K562 (cell line): ENCODE measurements around the gene RGS3. TPM values are rescaled to one million over a fixed set of nuclear protein-coding genes. Genes with fewer than 3 reads are reported as not detected.

Experiments used
- ATAC-seq: fragments of 200-7000 bp; cut with Tn5 transposase; 3 replicates; pipeline ENCODE4 v1.9.1; 2020; ENCODE audit warnings: moderate library complexity
- BruUV-seq: library from RNA; stranded (reverse); fragments of 400-500 nt; replicated peaks from 2 replicates; lab custom pipeline; 2021; lab: Mats Ljungman, UMichigan
- CTCF ChIA-PET: fragments of 300-600 bp; formaldehyde crosslinking; extraction: SDS; loops from one replicate; lab custom pipeline; 2021; ENCODE audit warnings: low intra/inter-chr PET ratio; lab: Yijun Ruan, JAX
- POLR2A ChIA-PET: fragments of 300-600, 350-650 bp; sonication (Branson Sonifier 250); formaldehyde crosslinking; extraction: SDS; loops from one replicate; lab custom pipeline; 2021; ENCODE audit warnings: antibody characterized with exemption, inconsistent platforms; lab: Yijun Ruan, JAX
- DNase-seq, 4 experiments: peaks; one replicate each; pipeline versions ENCODE4 v3.0.0 to v3.0.0-alpha.2; 2011 to 2018; ENCODE audit warnings: low spot score in 3 of 4, mixed read lengths in 3 of 4; ENCODE audit errors: extremely low read depth in 1 of 4
- FAIRE-seq: peaks from 2 replicates; lab custom pipeline; 2011; peaks lifted over from hg19 to GRCh38; lab: Jason Lieb, UNC
- H2AFZ ChIP-seq: 2 replicates; pipeline ENCODE4 v1.6.0; 2011; ENCODE audit warnings: low read depth, low read length, control low read depth, inconsistent platforms
- H3K27ac ChIP-seq: fragments of 200-600 bp; 3 replicates; pipeline ENCODE4 v1.8.0; 2011; ENCODE audit warnings: low read depth, mild to moderate bottlenecking, control low read depth, inconsistent platforms, low read length, moderate library complexity, mixed read lengths; ENCODE audit errors: extremely low read depth
- H3K27me3 ChIP-seq, 2 experiments: fragments of 300-600 bp in 1 of 2; 2 replicates in 1 of 2; 3 replicates in 1 of 2; pipeline versions ENCODE4 v1.6.0 to v1.8.0; 2011; ENCODE audit warnings: inconsistent platforms in 2 of 2, low read length in 2 of 2, mild to moderate bottlenecking in 1 of 2, mixed read lengths in 1 of 2, moderate library complexity in 1 of 2; ENCODE audit not compliant: control insufficient read depth in 2 of 2, insufficient read depth in 2 of 2
- H3K36me3 ChIP-seq: fragments of 300-600 bp; 3 replicates; pipeline ENCODE4 v1.8.0; 2011; ENCODE audit warnings: mild to moderate bottlenecking, low read length, inconsistent platforms; ENCODE audit not compliant: control insufficient read depth, insufficient read depth
- H3K4me1 ChIP-seq, 2 experiments: fragments of 200-600 bp in 1 of 2; replicated peaks in 1 of 2; 2 replicates in 1 of 2; 3 replicates in 1 of 2; pipeline versions ENCODE4 v1.5.1 to v1.8.0; 2011; ENCODE audit warnings: inconsistent platforms in 2 of 2, low read length in 2 of 2, mild to moderate bottlenecking in 1 of 2, mixed read lengths in 1 of 2, moderate library complexity in 1 of 2; ENCODE audit not compliant: control insufficient read depth in 2 of 2, insufficient read depth in 2 of 2
- H3K4me2 ChIP-seq: 2 replicates; pipeline ENCODE4 v1.6.1; 2011; ENCODE audit warnings: low read length, control low read depth, inconsistent platforms, mixed read lengths; ENCODE audit not compliant: insufficient read depth
- H3K4me3 ChIP-seq: fragments of 200-600 bp; sonication (generic), shearing (Covaris generic); 2 replicates; pipeline ENCODE4 v1.5.1; 2016; ENCODE audit warnings: control low read depth, inconsistent platforms
- H3K79me2 ChIP-seq: fragments of 200-600 bp; 3 replicates; pipeline ENCODE4 v1.8.0; 2011; ENCODE audit warnings: low read length, inconsistent platforms; ENCODE audit not compliant: control insufficient read depth, insufficient read depth
- H3K9ac ChIP-seq, 2 experiments: 2 replicates each; pipeline versions ENCODE4 v1.6.0 to v1.6.1; 2011; ENCODE audit warnings: low read depth in 2 of 2, low read length in 2 of 2, control low read depth in 1 of 2, inconsistent platforms in 1 of 2, mild to moderate bottlenecking in 1 of 2, mixed read lengths in 1 of 2; ENCODE audit not compliant: insufficient read depth in 1 of 2
- H3K9me1 ChIP-seq: one replicate; pipeline ENCODE4 v1.6.0; 2011; ENCODE audit warnings: inconsistent platforms, mild to moderate bottlenecking, low read length, moderate library complexity; ENCODE audit not compliant: control insufficient read depth, insufficient read depth
- H3K9me3 ChIP-seq: replicated peaks from 2 replicates; pipeline ENCODE4 v1.5.1; 2011; ENCODE audit warnings: low read depth, low read length, inconsistent platforms; ENCODE audit not compliant: control insufficient read depth, insufficient read depth
- H4K20me1 ChIP-seq: replicated peaks from 2 replicates; pipeline ENCODE4 v1.6.1; 2011; ENCODE audit warnings: low read length, inconsistent platforms, mixed read lengths; ENCODE audit not compliant: control insufficient read depth, insufficient read depth
- RFX1 ChIP-seq: fragments of 450-650 bp; IDR thresholded peaks from 2 replicates; pipeline ENCODE4 v1.6.1; 2016; ENCODE audit warnings: mild to moderate bottlenecking, moderate library complexity
- WGBS: fragments of 100-300 bp; shearing (Covaris generic); methylation state at CpG from one replicate; pipeline ENCODE4 v1.1.6; 2016; ENCODE audit warnings: low coverage, mixed read lengths; ENCODE audit not compliant: insufficient coverage; ENCODE audit errors: missing lambda C conversion rate; 5-methylcytosine and 5-hydroxymethylcytosine counted together
- in situ Hi-C: fragments of 300-500 bp; cut with MboI; formaldehyde crosslinking; loops from 4 replicates; pipeline ENCODE4 v1.15.0; 2018; ENCODE audit warnings: inconsistent platforms, mixed read lengths
- intact Hi-C: fragments of 100-400 bp; cut with micrococcal nuclease; formaldehyde crosslinking; loops from 2 replicates; pipeline ENCODE4 v1.14.2; 2022
- polyA plus RNA-seq, 8 experiments: library from polyadenylated mRNA; depleted of rRNA in 4 of 8; stranded (reverse) in 5 of 8; unstranded in 3 of 8; fragments of >200 nt; fragmentation: Nextera tagmentation in 2 of 8; fragmentation: Illumina TruSeq in 1 of 8; extraction: Ambion mirVana in 2 of 8; extraction: Trizol in 1 of 8; gene quantifications; 2 replicates each; pipeline versions ENCODE4 v1.2.1 to v1.2.3, GENCODE V29; 2011 to 2014; ENCODE audit warnings: inconsistent platforms in 1 of 8, missing spikeins in 1 of 8
- total RNA-seq, 7 experiments: library from RNA; depleted of rRNA in 6 of 7; stranded (reverse); fragments of >200 nt in 6 of 7; fragmentation: Illumina TruSeq in 2 of 7; extraction: Trizol in 2 of 7; gene quantifications; 2 replicates each; pipeline versions ENCODE4 v1.2.1 to v1.2.3, GENCODE V29; 2011 to 2021; ENCODE audit warnings: low replicate concordance in 1 of 7
- TF ChIP-seq, protein P1 (sequence below): fragments of 450-650 bp; IDR thresholded peaks from 2 replicates; pipeline ENCODE4 v1.6.1; 2016; ENCODE audit warnings: mild to moderate bottlenecking

The RGS3 gene
- total and polyA plus RNA-seq, 9 of the 15 experiments (the other 6 are each of a cell fraction or from before 2014, with no cell fraction given) = 0.08 to 2.9 (median 0.95) TPM

DNA sequence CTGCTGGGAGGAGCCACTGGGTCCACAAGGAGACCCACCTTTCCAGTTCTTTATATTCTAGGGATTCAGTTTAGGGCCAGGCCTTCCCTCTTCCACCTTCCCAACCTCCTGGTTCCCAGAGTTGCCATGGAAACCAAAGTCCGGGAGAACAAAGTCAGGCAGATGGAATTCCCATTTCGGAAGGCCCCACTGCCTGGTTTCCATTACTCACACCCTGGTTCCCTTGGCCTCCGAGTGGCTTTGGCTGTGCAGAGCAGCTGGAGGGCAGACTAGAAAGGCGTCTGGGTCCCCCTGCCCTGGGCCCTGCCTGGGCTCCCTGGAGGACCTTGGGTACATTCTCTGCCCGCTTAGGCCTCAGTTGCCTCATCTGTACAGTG lies 136.1 kb downstream of the RGS3 start:
- Histone ChIP-seq H3K36me3 (no peaks in the 10 kb centered on the region), H3K4me3 (no peak overlapping the region), H3K9me3 (no peaks in the 10 kb centered on the region), H3K9ac (no peak overlapping the region), H3K9me1 (no peaks in the 10 kb centered on the region), H3K27ac (no peak overlapping the region), H3K4me2 (no peak overlapping the region), H3K4me1 (peaks cover 9 to 10% of the 10 kb centered on the region in 2 experiments), H2AFZ (no peak overlapping the region), H4K20me1 (peaks cover 3% of the 10 kb centered on the region), H3K79me2 (no peaks in the 10 kb centered on the region), H3K27me3 (peaks cover 0 to 17% of the 10 kb centered on the region in 2 experiments; a peak in 3 of 5 replicates)
- TF ChIP-seq RFX1 = peak; percentile 59
- TF ChIP-seq, protein P1, sequence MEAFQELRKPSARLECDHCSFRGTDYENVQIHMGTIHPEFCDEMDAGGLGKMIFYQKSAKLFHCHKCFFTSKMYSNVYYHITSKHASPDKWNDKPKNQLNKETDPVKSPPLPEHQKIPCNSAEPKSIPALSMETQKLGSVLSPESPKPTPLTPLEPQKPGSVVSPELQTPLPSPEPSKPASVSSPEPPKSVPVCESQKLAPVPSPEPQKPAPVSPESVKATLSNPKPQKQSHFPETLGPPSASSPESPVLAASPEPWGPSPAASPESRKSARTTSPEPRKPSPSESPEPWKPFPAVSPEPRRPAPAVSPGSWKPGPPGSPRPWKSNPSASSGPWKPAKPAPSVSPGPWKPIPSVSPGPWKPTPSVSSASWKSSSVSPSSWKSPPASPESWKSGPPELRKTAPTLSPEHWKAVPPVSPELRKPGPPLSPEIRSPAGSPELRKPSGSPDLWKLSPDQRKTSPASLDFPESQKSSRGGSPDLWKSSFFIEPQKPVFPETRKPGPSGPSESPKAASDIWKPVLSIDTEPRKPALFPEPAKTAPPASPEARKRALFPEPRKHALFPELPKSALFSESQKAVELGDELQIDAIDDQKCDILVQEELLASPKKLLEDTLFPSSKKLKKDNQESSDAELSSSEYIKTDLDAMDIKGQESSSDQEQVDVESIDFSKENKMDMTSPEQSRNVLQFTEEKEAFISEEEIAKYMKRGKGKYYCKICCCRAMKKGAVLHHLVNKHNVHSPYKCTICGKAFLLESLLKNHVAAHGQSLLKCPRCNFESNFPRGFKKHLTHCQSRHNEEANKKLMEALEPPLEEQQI = no peak
- no peak for DNase-seq
- in situ Hi-C loops = loop anchor here (5.0 kb wide), 1 partner anchor 58 kb away; no protein-coding TSS in a partner anchor
- CTCF ChIA-PET = interaction anchor here (1.0 kb wide), 1 partner anchor 56 kb away, joined by 4 read pairs; no protein-coding TSS in a partner anchor
- no TSS peak for BruUV-seq
- intact Hi-C loops = no loop called here
- FAIRE-seq = no peak
- ATAC-seq = no peak
- POLR2A ChIA-PET = no interaction called here
- WGBS = 34% methylated on average over 5 of the region's 5 CpGs
